ENCODE data around the gene ZSCAN10. TPM values are rescaled to one million over a fixed set of nuclear protein-coding genes. Genes with fewer than 3 reads are reported as not detected.
"Not testable (repeated sequence)": the region's sequence is repeated elsewhere in the genome, so short reads cannot be mapped to it uniquely, and the experiment has no call there.

The ZSCAN10 gene
- total RNA-seq, 1 donor from 2014 or later = not detected

GRCh38 chr16:3059041-3059722 lies 39.9 kb downstream of the ZSCAN10 start:
- TF ChIP-seq, protein P1, sequence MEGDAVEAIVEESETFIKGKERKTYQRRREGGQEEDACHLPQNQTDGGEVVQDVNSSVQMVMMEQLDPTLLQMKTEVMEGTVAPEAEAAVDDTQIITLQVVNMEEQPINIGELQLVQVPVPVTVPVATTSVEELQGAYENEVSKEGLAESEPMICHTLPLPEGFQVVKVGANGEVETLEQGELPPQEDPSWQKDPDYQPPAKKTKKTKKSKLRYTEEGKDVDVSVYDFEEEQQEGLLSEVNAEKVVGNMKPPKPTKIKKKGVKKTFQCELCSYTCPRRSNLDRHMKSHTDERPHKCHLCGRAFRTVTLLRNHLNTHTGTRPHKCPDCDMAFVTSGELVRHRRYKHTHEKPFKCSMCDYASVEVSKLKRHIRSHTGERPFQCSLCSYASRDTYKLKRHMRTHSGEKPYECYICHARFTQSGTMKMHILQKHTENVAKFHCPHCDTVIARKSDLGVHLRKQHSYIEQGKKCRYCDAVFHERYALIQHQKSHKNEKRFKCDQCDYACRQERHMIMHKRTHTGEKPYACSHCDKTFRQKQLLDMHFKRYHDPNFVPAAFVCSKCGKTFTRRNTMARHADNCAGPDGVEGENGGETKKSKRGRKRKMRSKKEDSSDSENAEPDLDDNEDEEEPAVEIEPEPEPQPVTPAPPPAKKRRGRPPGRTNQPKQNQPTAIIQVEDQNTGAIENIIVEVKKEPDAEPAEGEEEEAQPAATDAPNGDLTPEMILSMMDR (IDR thresholded peaks at IDR 0.05; ENCODE audit: insufficient read depth, low read length, severe bottlenecking) = peak; percentile 83
- Histone ChIP-seq H3K36me3 (ENCODE audit: control insufficient read depth, insufficient read depth, low read length) (no peaks in the 10 kb centered on the region), H3K27me3 (ENCODE audit: control insufficient read depth, insufficient read depth, low read length) (no peaks in the 10 kb centered on the region), H3K4me3 (ENCODE audit: low read depth, low read length) (peak overlapping the region; percentile 93)
- FAIRE-seq = no peak
- peak; percentile 49 for DNase-seq (ENCODE audit: low read depth)

- Histone ChIP-seq H3K27me3 (ENCODE audit: control insufficient read depth, insufficient read depth, low read length) (no peaks in the 10 kb centered on the region), H3K4me3 (ENCODE audit: low read depth, low read length) (peak overlapping the region; percentile 93), H3K36me3 (ENCODE audit: control insufficient read depth, insufficient read depth, low read length) (no peaks in the 10 kb centered on the region)
- DNase-seq (ENCODE audit: low read depth) = peak; percentile 31
- FAIRE-seq = no peak
- TF ChIP-seq, protein P1 (IDR thresholded peaks at IDR 0.05; ENCODE audit: insufficient read depth, low read length, severe bottlenecking) = peak; percentile 58
Measured at GRCh38 chr16:3058139-3059030, 40.7 kb downstream of the ZSCAN10 start.

DNA sequence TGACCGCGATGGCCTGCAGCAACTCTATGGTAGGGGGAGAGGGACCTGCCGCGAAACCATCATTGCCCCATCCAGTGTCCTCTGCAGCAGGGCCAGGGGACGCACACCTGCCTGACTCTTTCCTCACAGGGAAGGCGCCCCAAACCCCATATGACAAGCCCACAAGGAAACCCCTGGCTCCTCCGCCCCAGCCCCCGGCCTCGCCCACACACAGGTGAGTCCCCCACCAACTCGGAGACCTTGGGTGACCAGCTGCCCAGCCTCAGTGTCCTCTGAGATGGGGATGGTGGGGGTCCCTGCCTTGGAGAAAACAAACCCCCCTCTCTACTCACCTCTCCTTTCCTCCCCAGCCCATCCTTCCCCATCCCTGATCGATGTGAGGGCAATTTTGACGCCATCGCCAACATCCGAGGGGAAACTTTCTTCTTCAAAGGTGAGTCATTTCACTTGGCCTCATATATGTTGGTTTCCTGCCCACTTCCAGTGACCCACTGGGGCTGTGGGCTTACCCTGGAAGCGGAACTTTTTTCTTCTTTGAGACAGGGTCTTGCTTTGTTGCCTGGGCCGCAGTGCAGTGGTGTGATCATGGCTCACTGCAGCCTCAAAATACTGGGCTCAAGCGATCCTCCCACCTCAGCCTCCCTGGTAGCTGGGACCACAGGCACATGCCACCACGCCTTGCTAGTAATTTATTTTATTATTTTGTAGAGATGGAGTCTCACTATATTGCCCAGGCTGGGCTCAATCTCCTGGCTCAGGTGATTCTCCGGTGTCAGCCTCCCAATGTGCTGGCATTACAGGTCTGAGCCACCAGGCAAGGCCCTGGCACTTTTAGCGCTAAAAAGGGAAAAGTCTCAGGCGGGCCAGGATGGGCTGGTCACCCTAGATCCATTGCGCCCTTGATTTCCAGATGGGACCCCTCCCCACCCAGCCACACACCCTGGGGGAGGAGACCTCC lies 41.6 kb downstream of the ZSCAN10 start:
- FAIRE-seq (no peak), DNase-seq (ENCODE audit: low read depth) (no peak)
- TF ChIP-seq, protein P1 (IDR thresholded peaks at IDR 0.05; ENCODE audit: insufficient read depth, low read length, severe bottlenecking) = no peak
- Histone ChIP-seq H3K4me3 (ENCODE audit: low read depth, low read length) (peak overlapping the region; percentile 93), H3K36me3 (ENCODE audit: control insufficient read depth, insufficient read depth, low read length) (no peaks in the 10 kb centered on the region), H3K27me3 (ENCODE audit: control insufficient read depth, insufficient read depth, low read length) (no peaks in the 10 kb centered on the region)

DNA sequence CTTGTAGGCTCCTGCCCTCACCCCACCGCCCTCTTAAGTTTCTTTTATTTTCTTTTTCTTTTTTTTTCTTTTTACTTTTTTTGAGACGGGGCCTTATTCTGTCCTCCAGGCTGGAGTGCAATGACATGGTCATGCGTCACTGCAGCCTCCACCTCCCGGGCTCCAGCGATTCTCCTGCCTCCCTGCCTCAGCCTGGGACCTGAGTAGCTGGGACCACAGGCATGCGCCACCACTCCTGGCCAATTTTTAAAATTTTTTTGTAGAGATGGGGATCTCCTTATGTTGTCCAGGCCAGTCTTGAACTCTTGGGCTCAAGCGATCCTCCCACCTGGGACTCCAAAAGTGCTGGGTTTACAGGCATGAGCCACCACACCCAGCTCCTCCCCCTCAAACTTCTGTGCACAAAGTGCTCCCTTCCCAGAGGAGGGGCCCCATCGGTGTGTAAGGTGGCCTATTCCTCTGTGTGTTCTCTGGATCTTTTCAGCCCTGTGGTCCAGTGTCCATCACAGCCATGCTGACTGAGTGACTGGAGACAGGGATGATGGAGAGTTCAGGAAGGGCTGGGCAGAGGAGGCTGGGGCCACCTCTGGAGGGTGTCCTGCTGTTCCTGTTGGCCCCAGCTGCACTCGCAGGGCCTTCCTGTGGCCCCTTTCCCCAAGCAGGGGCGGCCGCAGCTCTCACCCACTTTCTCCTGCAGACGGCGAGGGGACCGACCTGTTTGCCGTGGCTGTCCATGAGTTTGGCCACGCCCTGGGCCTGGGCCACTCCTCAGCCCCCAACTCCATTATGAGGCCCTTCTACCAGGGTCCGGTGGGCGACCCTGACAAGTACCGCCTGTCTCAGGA lies 42.5 kb downstream of the ZSCAN10 start:
- H3K36me3 ChIP-seq (ENCODE audit: control insufficient read depth, insufficient read depth, low read length) = no peaks in the 10 kb centered on the region
- no peak for DNase-seq (ENCODE audit: low read depth)
- H3K27me3 ChIP-seq (ENCODE audit: control insufficient read depth, insufficient read depth, low read length) = no peaks in the 10 kb centered on the region
- no peak overlapping the region for H3K4me3 ChIP-seq (ENCODE audit: low read depth, low read length)
- TF ChIP-seq, protein P1 (IDR thresholded peaks at IDR 0.05; ENCODE audit: insufficient read depth, low read length, severe bottlenecking) = no peak
- FAIRE-seq = no peak

- not testable (repeated sequence) for H3K4me3 ChIP-seq (ENCODE audit: low read depth, low read length); H3K36me3 ChIP-seq (ENCODE audit: control insufficient read depth, insufficient read depth, low read length); DNase-seq (ENCODE audit: low read depth); H3K27me3 ChIP-seq (ENCODE audit: control insufficient read depth, insufficient read depth, low read length); FAIRE-seq
Measured at GRCh38 chr16:3055734-3056115, 43.4 kb downstream of the ZSCAN10 start.

Data from bronchial epithelial cell (primary cell).